ENCODE data around the gene TMCO1. TPM values are rescaled to one million over a fixed set of nuclear protein-coding genes. Genes with fewer than 3 reads are reported as not detected.
"Not testable (repeated sequence)": the region's sequence is repeated elsewhere in the genome, so short reads cannot be mapped to it uniquely, and the experiment has no call there.

The TMCO1 gene, protein sequence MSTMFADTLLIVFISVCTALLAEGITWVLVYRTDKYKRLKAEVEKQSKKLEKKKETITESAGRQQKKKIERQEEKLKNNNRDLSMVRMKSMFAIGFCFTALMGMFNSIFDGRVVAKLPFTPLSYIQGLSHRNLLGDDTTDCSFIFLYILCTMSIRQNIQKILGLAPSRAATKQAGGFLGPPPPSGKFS
- 112 and 115 TPM in 2 replicates for total RNA-seq (2014; rRNA removed)
- 156 TPM for polyA plus RNA-seq (2012)

DNA sequence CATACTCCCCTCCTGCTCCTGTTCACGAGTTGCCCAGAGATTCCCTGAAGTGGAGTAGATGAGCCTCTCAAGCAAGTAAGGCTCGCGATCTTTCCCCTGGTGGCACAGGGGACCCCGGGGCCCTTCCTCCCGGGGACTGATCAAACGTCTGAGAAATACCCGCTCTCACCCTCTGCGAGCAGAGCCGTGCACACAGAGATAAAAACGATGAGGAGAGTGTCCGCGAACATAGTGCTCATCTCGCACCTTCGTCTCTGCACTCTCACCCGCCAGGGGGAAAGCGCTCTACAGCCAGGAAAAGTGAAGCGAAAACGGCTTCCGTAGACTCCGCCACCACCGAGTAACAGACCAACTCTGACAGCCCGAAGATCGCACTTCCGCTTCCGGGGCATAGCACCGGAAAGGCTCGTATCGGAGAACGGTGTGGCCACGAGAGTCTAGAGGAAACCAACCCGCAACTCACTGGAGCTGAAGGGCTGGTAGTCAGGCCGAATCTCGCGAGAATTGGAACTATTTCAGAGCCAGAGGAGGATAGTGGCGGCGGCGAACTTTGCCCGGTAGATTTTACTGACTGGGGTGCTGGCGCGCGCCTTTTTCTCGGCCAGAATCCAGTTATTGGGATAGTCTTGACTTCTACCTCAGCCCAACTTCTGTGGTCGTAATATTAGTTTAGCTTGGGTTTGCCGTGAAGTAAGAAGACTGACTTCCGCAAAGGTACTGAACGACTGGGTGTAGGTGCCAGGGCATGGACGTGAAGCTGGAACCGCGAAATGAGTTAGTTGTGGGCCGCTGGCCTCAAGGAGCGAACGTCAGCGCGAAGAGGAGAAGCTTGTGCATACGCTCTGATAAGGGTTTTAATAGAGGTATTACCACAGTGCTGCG is at the start of gene TMCO1:
Gene TMCO1 (minus strand): TSS at position 356 of the 882 bp plus-strand sequence. CDS start 117 bp downstream, at position 239.
- DNase-seq (ENCODE audit: low read depth) = peak; percentile 98

DNA sequence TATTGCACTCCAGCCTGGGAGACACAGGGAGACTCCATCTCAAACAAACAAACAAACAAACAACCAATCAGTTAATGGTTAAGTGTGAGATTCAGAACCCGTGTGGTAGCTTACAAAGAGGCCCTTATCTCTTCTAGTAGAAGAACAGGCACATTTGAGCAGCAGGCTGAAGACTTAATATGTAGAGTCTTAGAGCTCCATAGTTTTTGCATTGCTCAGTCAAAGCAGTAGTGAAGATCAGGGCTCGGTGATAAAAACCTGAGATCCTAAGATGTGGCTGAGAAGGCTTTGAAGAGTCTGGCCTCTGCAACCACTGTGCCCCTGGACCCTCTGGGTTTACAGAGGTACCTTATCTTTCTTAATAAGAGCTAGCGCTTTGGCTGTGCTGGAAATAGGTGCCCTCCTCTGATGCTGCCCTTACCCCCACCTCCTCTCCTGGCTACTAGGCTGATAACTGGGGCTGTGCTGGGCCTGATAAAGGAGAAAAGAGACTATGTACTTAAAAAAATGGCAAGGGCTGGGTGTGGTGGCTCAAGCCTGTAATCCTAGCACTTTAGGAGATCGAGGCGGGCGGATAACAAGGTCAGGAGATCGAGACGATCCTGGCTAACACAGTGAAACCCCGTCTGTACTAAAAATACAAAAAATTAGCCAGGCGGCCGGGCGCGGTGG is 48.3 kb upstream of the TMCO1 start:
- no peak for DNase-seq (ENCODE audit: low read depth)

DNA sequence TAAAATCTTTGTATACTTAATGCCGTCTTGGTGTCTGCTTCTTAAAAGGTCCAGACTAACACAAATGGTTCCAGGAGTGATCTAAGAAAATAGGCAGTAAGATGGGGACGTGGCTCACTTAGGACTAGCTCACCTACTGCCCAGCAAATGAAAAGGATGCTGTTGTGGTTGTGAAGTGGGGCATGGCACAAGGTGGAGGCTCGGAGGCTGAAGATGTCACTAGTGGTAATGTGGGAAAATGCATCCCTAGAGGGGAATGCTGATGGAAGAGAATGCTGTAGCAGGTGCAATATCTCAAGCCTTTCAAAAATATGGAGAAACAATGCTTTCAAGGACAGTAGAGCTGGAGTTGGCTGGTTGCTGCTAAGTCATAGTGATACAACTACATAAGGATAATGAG is 47.5 kb upstream of the TMCO1 start:
- no peak for DNase-seq (ENCODE audit: low read depth)

DNA sequence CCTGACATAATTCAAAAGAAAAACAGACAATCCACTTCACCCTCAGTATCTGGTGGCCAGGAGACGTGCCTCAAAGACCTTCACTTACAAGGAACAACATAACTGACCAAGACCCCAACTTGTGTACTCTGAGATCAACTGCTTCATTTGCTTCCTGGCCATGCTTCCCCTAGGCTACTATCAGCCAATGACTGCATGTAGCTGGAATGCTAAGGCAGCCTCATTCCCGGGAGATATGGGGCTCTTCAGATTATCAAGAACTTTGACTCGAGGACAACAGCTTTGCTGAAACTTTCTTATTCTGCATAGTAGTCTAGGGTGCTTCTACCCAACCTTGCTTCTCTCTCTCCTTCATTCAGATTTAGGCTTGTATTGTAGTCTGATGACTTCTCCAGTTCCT is 47.1 kb upstream of the TMCO1 start:
- peak; percentile 18 for DNase-seq (ENCODE audit: low read depth)

DNA sequence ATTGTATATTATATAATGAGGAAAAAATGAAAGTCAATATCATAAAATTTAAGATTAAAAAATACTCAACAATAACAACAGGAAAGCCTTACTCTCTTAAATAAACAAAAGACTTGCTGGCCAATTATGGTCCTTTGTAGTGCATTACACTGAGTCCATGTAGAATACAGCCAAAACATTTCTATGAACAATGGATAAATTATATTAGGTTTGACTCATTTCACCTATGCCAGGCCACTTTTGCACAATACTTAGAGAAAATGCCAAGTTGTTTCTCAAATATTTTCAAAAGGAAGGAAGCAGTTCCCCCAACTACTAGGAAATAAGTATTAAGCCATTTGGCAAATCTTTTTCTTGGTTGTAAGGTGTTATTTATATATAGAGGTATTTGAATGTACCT is 38.9 kb upstream of the TMCO1 start:
- no peak for DNase-seq (ENCODE audit: low read depth)

DNA sequence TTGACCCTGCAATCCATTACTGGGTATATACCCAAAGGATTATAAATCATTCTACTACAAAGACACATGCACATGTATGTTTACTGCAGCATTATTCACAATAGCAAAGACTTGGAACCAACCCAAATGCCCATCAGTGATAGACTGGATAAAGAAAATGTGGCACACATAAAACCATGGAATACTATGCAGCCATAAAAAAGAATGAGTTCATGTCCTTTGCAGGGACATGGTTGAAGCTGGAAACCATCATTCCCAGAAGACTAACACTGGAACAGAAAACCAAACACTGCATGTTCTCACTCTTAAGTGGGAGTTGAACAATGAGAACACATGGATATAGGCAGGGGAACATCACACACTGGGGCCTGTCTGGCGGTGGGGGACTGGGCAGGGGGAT is 35.8 kb upstream of the TMCO1 start:
- DNase-seq (ENCODE audit: low read depth) = not testable (repeated sequence)

DNA sequence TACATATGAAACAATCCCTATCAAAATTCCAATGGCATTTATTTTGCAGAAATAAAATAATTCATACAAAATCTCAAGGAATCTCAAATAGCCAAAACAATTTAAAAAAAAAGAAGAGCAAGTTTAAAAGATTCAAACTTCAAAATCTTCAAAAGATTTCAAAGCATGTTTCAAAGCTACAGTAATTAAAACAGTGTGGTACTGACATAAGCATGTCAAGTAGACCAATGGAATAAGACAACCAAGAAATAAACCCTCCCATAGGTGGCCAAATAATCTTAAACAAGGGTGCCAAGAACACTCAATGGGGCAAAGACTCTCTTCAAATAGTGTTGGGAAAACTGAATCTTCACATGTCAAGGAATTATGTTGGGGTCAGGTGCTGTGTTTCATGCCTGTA is 30.7 kb upstream of the TMCO1 start:
- no peak for DNase-seq (ENCODE audit: low read depth)

DNA sequence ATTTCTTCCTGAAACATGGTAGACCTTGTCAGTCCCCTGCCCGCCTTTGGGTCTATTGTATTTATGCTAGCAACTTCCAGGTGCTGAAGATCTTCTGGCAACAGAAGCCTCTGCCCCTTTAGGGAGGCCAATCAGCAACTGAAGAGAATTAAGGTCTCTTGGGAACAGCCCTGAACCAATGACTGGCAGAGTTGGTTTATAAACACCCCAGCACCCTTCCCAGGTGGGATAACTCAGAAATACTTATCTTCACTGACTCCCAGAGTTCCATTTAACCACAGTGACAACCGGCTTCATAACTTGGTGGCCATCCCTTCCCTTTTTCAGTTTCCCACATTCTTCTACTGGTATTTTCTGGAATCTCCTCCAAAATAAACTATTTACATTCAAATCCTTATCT is 27.2 kb upstream of the TMCO1 start:
- no peak for DNase-seq (ENCODE audit: low read depth)

DNA sequence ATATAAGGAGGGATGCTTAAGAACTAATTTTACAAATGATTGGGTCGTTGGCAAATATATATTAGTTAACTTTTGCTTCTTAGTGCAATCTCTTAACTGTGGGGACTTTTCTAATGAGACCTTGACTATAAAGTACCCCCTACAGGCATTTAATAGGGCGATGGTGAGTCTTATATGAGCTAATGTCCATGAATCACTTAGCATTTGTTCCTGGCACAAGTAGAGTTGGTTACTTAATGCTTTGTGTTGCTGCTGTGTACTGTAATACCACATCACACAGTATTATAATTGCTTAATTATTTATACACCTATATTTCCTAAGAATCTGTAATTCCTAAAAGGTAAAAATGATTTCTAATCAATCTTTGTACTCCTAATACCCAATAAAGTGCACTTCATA is 25.3 kb upstream of the TMCO1 start:
- DNase-seq (ENCODE audit: low read depth) = peak; percentile 22

DNA sequence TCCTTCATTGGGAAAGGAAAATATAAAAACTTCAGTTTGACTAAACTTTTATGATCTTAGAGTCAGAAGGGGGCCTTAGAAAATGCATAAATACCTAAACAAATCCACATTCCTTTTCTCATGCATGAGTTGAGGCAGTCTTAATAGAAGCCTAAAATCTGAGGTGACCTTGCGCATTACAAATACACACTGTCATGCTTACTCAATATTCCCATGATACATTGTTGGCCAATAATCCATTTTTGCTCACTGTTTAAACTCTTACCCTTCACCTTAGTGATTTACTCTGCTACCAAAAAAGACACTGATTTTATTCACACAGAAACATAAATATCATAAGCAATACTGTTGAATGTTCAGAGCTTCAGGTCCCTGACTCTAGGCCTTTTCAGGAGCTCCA is 19.1 kb upstream of the TMCO1 start:
- DNase-seq (ENCODE audit: low read depth) = no peak

DNA sequence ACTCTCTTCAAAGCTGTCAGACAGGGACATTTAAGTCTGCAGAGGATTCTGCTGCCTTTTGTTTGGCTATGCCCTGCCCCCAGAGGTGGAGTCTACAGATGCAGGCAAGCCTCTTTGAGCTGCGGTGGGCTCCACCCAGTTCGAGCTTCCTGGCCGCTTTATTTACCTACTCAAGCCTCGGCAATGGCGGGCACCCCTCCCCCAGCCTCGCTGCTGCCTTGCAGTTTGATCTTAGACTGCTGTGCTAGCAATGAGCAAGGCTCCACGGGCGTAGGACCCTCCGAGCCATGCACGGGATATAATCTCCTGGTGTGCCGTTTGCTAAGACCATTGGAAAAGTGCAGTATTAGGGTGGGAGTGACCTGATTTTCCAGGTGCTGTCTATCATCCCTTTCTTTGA is 14.9 kb upstream of the TMCO1 start:
- not testable (repeated sequence) for DNase-seq (ENCODE audit: low read depth)

DNA sequence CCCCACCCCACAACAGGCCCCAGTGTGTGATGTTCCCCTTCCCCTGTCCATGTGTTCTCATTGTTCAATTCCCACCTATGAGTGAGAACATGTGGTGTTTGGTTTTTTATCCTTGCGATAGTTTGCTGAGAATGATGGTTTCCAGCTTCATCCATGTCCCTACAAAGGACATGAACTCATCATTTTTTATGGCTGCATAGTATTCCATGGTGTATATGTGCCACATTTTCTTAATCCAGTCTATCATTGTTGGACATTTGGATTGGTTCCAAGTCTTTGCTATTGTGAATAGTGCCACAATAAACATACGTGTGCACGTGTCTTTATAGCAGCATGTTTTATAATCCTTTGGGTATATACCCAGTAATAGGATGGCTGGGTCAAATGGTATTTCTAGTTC is 9.5 kb upstream of the TMCO1 start:
- DNase-seq (ENCODE audit: low read depth) = not testable (repeated sequence)

DNA sequence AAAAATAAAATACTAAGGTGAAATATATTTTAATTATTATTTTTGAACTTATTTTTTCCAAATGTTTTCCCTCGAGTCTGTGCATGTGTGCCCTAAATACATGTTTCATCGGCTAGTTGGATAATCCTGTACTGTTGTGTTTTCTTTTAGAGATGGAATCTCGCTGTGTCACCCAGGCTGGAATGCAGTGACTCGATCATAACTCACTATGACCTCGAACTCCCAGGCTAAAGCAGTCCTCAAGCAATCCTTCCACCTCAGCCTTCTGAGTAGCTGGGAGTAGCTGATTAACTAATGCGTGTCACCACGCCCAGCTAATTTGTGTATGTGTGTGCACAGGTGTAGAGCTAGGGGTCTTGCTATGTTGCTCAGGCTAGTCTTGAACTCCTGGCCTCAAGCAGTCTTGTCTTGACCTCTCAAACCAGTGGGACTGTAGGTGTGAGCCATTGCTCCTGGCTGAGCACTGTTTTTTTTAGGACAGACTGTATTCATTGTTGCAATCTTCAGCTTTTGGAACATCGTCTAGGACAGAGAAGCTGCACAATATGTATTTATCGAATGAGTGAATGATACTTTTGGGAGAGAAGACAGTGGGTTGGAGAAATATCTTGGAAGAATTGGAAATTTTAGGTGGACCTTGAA is 4.8 kb upstream of the TMCO1 start:
- peak; percentile 91 for DNase-seq (ENCODE audit: low read depth)

DNA sequence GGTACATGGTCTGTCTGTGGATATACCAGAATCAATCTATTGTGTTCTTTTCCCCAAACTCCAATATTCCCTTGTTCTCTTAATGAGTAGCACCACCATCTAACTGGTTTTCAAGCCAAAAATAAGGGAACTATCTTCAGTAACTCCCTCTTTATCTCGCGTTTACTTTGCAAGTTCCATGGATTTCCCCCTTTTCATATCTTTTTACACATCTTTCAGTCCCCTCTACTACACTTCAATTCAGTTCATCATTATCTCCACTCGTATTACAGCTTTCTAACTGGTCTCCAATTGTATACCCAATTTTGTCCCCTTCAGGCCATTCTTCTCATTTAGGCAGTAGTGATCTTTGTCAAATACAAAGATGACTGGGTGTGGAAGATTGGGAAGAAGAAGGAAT is 4.1 kb upstream of the TMCO1 start:
- peak; percentile 5 for DNase-seq (ENCODE audit: low read depth)

DNA sequence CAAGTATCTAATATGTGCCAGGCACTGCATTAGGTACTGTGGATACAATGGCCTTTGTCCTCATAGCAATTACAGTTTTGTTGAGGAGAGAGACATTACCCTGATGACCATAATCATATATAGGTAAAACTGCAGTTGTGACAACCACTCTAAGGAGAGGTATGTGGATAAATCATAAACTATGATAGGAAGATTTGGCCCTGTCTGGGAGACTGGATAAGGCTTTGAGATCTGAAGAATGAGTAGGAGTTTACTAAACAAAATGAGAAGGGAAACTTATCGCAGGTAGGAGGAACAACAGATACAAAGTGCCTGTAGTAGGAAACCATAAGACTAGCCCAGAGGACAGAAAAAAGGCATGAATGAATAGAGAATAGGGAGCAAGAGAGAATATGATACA is 4.4 kb downstream of the TMCO1 start:
- no peak for DNase-seq (ENCODE audit: low read depth)

DNA sequence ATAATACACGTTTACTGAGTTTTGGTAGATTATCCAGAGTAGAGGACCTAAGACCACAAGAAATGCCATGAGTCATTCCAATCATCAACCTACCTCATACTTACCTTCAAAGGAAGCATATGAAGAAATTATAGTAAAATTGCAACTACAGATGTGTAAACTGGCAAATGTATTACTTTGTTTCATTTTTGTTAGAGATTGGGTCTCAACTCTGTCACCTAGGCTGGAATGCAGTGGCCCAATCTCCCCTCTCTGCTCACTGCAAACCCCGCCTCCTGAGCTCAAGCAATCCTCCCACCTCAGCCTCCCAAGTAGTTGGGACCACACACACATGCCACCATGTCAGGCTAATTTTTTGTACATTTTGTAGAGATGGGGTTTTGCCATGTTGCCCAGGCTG is 5.2 kb downstream of the TMCO1 start:
- no peak for DNase-seq (ENCODE audit: low read depth)

DNA sequence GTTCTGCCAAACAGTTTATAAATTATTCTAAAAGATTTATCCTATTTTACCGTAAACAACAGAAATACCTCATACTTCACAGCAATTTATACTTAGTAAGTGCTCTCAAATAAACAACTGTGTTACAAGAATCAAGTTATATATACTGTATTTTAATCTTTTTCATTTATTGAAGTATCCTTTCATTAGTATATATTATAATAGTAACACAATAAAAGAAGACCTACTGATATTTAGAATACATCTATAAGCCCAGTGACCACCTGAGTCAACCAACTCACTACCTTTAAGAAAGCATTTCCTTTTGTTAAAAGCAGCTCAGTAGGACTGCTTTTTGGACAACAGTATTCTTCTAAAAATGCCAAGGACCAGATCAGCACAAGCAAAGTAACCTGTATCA is 5.9 kb downstream of the TMCO1 start:
- DNase-seq (ENCODE audit: low read depth) = no peak

DNA sequence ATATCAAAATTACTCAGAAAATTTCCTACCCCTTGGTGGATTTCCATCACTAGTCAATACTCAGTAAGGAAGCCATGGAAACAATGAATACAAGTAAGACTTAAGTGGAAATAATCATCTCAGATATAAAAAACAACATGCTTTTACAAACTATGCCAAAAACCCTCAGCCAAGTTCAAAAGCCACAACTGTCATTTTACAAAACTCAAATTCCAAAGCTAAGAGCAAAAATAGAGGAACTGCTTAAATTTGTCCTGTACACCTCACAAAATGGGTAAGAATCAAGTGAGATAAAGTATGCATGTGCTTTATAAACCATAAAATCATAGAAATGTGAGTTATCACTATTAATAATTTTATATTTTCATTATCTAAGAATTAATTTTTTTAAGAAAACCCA is 9.6 kb downstream of the TMCO1 start:
- no peak for DNase-seq (ENCODE audit: low read depth)

DNA sequence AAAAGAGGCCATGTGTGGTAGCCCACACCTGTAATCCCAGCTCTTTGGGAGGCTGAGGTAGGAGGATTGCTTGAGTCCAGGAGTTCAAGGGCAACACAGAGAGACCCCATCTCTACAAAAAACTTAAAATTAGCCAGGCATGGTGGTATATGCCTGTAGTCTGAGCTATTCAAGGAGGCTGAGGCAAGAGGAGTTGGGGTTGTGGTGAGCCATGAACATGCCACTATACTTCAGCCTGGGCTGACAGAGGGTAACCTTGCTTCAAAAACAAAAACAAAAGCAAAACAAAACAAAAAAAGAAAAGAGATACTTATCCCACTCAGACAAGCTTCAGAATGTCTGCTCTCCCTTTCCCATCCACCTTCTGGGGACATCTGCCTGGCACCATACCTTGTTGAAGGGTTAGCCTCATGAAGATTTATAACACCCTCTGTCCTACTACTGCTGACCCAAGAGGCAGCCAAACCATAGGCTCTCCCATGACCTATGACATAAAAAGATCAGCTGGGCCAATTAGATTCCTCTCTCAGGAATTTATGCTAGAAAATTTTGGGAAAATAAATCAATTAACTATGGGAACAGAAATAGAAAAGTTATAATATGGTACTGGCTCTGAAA is 13.2 kb downstream of the TMCO1 start:
- DNase-seq (ENCODE audit: low read depth) = no peak

DNA sequence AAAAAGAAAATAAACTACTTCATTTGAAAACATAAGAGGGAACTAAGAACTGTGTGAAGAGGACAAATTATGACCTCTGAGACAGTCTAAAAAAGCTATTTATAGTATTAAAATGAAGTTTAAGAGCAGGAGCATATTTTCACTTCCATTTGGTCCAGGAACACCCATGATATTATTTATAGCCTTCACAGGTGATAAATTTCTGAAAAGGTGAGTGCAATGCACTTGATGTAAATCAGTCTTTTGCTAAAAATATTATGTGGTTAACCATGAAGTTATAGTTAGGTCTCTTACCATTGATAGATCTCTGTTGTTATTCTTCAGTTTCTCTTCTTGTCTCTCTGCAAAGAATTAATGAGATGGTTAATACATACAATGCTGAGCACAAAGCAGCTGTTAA is 14.7 kb downstream of the TMCO1 start:
- no peak for DNase-seq (ENCODE audit: low read depth)

DNA sequence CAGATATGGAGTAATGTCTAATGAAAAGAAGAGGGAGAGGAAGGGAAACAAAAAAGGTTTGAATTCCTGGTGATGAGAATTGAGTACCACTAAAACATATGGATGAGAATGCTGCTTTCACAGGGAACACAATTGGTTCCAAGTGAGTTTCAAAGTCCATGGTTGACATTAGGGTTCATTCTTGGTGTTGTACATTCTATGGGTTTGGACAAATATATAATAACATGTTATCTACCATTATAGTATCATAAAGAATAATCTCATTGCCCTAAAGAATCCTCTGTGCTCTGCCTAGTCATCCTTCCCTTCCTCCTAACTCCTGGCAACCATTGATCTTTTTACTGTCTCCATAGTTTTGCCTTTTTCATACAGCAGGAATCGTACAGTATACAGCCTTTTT is 20.1 kb downstream of the TMCO1 start:
- DNase-seq (ENCODE audit: low read depth) = no peak

Measured in LHCN-M2 (cell line).